Islet precursor cell (in vitro differentiated cells): ENCODE results near the gene MNX1.
A peak's percentile ranks its signal among the peaks of the same experiment; 100 is the strongest.

Source experiments
- DNase-seq: peaks from one replicate; pipeline ENCODE4 v3.0.0-alpha.2; 2018

Gene MNX1

GRCh38 chr7:157001920-157002818, 8.3 kb downstream of the MNX1 start:
- DNase-seq: peak; percentile 46

- peak; percentile 22 for DNase-seq
These were observed 9.5 kb downstream of the MNX1 start for GRCh38 chr7:157000741-157001653.

DNA sequence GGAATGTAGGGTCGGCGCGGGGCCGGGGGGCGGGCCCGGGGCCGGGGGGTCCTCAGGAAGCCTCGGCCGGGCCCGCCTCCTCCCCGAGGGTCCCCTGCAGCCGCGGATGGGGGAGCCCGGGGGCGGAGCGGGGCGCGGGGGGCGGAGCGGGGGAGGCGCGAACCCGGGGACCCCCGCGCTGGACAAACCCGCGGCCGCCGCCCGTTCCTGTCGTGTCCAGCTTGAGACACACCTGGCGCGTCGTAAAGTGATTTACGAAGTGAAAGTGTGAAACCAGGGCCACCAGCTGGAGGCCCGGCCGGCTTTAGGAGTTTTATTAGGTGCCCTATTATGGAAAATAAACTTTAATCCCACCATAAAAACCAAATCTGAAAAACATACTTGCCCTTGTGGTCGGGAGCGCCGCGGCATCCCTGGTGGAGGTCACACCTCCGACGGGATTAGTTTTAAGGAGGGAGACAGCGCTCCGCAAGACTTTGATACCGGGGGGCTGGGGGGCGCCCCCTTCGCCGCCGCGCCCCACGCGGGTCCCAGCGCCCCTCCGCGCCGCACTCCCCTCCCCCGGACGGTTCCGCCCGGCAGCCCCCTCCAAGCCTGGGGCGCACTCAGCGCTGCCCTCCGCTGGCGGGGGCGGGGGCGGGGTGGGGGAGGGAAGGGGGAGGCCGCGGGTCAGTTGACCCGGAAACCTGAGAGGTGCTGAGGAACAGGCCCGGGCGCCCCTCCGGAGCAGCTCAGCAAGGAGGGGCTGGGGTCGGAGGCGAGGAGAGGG, 10.3 kb downstream of the MNX1 start:
- peak; percentile 37 for DNase-seq

GRCh38 chr7:156998988-156999957, 11.2 kb downstream of the MNX1 start:
- DNase-seq: peak; percentile 54

DNA sequence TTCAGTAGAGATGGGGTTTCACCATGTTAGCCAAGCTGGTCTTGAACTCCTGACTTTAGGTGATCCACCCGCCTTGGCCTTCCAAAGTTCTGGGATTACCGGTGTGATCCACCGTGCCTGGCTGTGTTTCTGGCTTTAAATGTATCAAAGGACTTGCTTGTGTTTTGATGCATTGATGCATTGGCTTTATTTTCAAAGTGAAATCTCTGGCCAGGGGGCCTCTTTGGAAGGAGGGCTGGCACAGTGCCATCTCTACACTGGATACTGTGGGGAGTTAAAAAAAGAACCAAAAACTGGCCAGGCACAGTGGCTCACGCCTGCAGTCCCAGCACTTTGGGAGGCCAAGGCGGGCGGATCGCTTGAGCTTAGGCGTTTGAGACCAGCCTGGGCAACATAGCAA, 16.0 kb downstream of the MNX1 start:
- DNase-seq: peak; percentile 23

DNA sequence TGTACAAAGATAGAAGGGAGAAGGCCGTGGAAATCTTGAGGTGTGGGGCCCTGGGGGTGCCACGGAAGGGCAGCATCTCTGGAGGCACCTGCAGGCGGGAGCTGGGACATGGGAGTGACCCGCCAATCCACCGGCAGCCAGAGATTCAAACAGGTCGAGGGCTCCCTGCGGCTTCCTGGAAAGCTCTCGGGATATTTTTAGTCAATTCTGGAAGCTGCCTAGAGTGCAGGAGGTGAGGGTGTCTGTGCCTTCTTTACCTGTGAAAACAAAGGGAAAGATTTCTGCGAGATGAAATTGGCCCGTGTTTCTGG, 16.6 kb downstream of the MNX1 start:
- peak; percentile 36 for DNase-seq

DNA sequence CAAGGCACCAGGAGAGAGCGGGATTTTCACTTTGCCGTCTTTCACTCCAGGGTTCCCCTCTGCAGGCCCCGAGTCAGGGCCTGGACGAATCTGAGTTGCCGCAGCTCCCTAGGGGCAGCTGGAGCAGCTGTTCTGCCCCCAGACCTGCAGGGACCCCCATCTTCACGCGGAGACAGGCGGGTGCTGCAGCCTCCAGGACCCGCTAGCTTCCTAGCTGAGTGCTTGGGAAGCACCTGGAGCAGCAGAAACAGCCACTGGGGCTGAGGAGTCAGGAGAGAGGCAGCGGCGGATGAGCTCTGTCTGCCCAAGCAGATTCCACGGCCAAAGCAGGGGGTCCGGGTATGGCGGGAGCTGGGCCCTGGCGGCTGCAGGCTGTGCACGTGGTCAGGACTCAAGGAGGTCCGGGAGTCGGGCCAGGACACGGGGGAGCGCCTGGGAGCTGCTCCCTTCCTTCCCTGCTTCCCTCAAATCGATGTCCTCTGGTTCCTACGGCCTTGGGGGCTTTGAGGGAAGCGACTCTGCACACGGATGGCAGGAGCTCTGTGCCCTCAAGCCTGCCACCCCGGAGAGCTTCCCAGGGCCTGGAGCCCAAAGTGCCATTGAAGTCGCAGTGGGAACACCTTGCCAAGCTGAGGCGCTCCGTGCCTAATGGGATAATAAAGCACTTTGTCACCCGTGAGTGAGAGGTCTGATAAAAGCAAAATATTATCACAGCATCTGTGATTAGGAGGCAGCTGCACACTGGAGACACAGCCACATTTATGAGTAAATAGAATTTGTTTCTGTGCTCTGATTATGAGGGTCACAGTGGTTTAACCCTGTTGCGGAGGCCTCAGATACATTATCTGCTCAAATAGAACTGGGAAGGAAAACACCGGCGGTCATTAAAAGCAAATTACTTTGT, 17.2 kb downstream of the MNX1 start:
- DNase-seq: peak; percentile 51

- peak; percentile 56 for DNase-seq
These were observed 20.5 kb downstream of the MNX1 start for GRCh38 chr7:156989766-156990535.

GRCh38 chr7:156988343-156989185, 21.9 kb downstream of the MNX1 start:
- DNase-seq: peak; percentile 34

DNA sequence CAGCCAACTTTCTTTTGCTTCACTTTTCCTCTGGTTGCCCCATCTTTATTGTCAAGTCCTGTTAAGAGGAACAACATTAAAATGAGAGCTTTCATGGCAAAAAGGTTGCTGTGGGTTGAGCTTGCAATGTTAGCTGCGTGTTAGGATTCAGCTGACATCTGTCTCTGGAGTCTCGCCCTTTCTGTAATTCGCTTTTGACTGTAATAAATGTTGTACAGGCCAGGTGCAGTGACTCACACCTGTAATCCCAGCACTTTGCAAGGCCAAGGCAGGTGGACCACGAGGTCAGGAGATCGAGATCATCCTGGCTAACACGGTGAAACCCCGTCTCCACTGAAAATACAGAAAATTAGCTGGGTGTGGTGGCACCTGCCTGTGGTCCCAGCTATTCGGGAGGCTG, 24.1 kb downstream of the MNX1 start:
- peak; percentile 2 for DNase-seq

- DNase-seq: peak; percentile 52
These were observed 25.1 kb downstream of the MNX1 start for GRCh38 chr7:156985101-156985992.

- peak; percentile 32 for DNase-seq
These were observed 26.1 kb downstream of the MNX1 start for GRCh38 chr7:156984174-156984891.

GRCh38 chr7:156979711-156980110, 30.8 kb downstream of the MNX1 start:
- no peak for DNase-seq

DNA sequence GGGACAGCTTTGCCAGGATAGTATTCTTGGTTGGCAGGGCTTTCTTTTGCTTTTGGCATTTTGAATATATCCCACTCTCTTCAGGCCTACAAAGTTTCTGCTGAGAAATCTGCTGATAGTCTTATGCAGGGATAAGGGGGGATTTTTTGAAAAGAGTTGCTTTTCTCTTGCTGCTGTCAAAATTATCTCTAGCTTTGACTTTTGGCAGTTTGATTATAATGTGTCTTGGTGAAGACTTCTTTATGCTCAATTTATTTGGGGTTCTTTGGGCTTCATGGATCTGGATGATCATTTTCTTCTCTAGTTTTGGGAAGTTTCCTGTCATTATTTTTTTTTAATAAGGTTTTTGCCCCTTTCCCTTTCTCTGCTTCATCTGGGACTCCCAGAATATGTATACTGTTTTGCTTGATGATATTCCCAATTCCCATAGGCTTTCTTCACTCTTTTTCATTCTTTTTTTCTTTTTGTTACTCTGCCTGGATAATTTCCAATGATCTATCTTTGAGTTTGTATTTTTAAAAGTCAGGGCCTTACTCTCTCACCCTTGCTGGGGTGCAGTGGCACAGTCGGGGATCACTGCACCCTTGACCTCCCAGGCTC, 31.4 kb downstream of the MNX1 start:
- peak; percentile 18 for DNase-seq

GRCh38 chr7:156975620-156976019, 34.8 kb downstream of the MNX1 start:
- DNase-seq: no peak

- peak; percentile 22 for DNase-seq
These were observed 40.5 kb downstream of the MNX1 start for GRCh38 chr7:156969972-156970420.

DNA sequence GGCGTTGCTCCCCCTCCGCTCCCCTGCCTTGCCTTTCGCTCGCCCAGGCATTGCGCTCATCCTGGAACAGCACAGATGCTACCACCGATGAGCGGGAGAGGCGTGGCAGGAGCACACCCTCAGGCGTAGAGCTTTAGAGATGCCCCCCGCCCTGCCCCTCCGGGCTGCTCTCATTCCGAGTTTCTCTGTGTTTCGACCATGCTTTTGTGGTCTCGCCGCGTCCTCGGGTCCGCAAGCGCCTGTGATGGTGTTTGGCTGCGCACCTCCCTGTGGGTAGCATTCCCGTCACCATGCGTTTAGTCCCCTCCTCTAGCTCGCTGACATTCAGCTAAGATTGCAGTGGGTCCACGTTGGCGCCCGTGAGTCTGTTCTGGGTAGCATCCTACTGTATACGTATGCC, 42.3 kb downstream of the MNX1 start:
- peak; percentile 27 for DNase-seq
